GOT3 (cell line): ENCODE measurements around the gene CEP126.

Experiments used
- DNase-seq: peaks from one replicate; lab custom pipeline; 2025; ENCODE audit warnings: mixed read lengths; lab: John Stamatoyannopoulos, UW

Gene CEP126

DNA sequence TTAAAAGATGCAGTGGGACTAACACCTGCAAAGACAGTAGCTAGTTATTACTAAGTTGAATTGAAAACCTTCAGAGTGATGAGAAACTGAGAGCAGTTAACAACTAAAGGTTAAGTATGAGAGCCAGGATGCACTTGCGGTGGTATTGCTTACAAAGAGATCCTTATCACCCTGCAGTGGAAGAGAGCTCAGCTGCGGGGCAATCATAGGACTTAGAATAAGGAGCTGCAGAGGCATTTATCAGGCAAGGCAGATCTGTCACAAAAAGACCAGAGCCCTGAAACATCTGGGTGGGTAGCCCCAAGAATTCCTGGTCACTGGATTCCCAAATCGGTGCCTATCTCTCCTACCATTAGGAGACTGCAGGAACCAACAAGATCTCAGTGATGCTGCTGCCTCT lies 98.1 kb downstream of the CEP126 start:
- DNase-seq = no peak

GRCh38 chr11:102014756-102015155 lies 99.9 kb downstream of the CEP126 start:
- no peak for DNase-seq

GRCh38 chr11:102017026-102017425 lies 102.2 kb downstream of the CEP126 start:
- DNase-seq = no peak

GRCh38 chr11:102026217-102026616 lies 111.4 kb downstream of the CEP126 start:
- no peak for DNase-seq

GRCh38 chr11:102026959-102027358 lies 112.1 kb downstream of the CEP126 start:
- DNase-seq = no peak

DNA sequence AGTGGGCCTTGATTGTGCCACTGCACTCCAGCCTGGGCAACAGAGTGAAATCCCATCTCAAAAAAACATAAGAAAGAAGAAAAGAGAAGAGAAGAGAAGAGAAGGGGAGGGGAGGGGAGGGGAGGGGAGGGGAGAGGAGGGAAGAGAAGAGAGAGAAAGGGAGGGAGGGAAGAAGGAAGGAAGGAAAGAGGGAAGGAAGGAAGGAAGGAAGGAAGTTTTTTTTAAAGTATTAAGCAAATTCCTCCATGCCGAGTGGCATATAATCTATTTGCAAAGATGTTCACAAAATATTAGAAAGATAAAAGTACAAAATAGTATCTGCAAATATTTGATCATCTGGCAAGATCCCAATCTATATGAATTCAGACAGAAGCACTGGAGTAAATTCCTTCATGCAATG lies 121.9 kb downstream of the CEP126 start:
- DNase-seq = no peak

- no peak for DNase-seq
Measured at GRCh38 chr11:102046841-102047240, 132.0 kb downstream of the CEP126 start.

- peak; percentile 17 for DNase-seq
Measured at GRCh38 chr11:102047305-102047924, 132.6 kb downstream of the CEP126 start, which contains the start of gene CFAP300. TSS of gene CFAP300 (plus strand) at chr11:102047437. CDS start at chr11:102047471, 34 bp downstream.
